ENCODE measurements around the gene GALNT9.

GRCh38 chr12:132222808-132223173 is 106.6 kb downstream of the GALNT9 start:
- no peak for TF ChIP-seq CTCF (IDR thresholded peaks at IDR 0.05)
- no peak for TF ChIP-seq EZH2 (IDR thresholded peaks at IDR 0.05; ENCODE audit: borderline replicate concordance, insufficient read depth, low read depth, low read length, poor library complexity, severe bottlenecking)

Data from B cell (primary cell).